Neural progenitor cell (in vitro differentiated cells): ENCODE data around the gene RGL4.
"Not testable (repeated sequence)": the region's sequence is repeated elsewhere in the genome, so short reads cannot be mapped to it uniquely, and the experiment has no call there.

Experiments
- CTCF ChIP-seq: fragments of 200-600 bp; sonication (generic); IDR thresholded peaks from 2 replicates; pipeline ENCODE4 v1.5.1; 2017; ENCODE audit warnings: antibody characterized with exemption, mild to moderate bottlenecking
- EZH2 ChIP-seq: fragments of 200-600 bp; sonication (generic); IDR thresholded peaks from 2 replicates; pipeline ENCODE4 v1.6.1; 2017; ENCODE audit warnings: antibody characterized with exemption, mild to moderate bottlenecking, moderate library complexity
- EZH2phosphoT487 ChIP-seq: fragments of 200-600 bp; sonication (generic); IDR thresholded peaks from 2 replicates; pipeline ENCODE4 v1.6.1; 2017; ENCODE audit warnings: antibody characterized with exemption

- not testable (repeated sequence) for TF ChIP-seq CTCF, EZH2phosphoT487, EZH2
Measured at GRCh38 chr22:23660381-23660780, 30.4 kb upstream of the RGL4 start.
